CD8-positive, alpha-beta memory T cell (primary cell): ENCODE data around the gene IL24. TPM values are rescaled to one million over a fixed set of nuclear protein-coding genes. Genes with fewer than 3 reads are reported as not detected.
A peak's percentile ranks its signal among the peaks of the same experiment; 100 is the strongest.
"Not testable (repeated sequence)": the region's sequence is repeated elsewhere in the genome, so short reads cannot be mapped to it uniquely, and the experiment has no call there.

Source experiments
- CTCF ChIA-PET: fragments of 350-600 bp; sonication (Branson Sonifier 250); formaldehyde crosslinking; loops from one replicate; lab custom pipeline; 2021; ENCODE audit warnings: antibody characterized with exemption; lab: Charles Lee
- POLR2A ChIA-PET: fragments of 350-600 bp; sonication (Branson Sonifier 250); formaldehyde crosslinking; loops from one replicate; lab custom pipeline; 2021; ENCODE audit warnings: antibody characterized with exemption; lab: Charles Lee
- DNase-seq, 5 donors: peaks; one replicate each; pipeline versions ENCODE4 v3.0.0 to v3.0.0-alpha.2; 2020 to 2022; ENCODE audit warnings: mixed read lengths in 1 of 5
- H3K27ac ChIP-seq: one replicate; pipeline ENCODE4 v1.7.0; 2013; ENCODE audit warnings: low read depth, mild to moderate bottlenecking, low read length, moderate library complexity
- H3K27me3 ChIP-seq: 2 replicates; pipeline ENCODE4 v1.7.0; 2013; ENCODE audit warnings: low read length, mild to moderate bottlenecking; ENCODE audit not compliant: insufficient read depth, poor library complexity, severe bottlenecking
- H3K36me3 ChIP-seq: 2 replicates; pipeline ENCODE4 v1.7.0; 2013; ENCODE audit warnings: mild to moderate bottlenecking, low read length, moderate library complexity; ENCODE audit not compliant: insufficient read depth
- H3K4me1 ChIP-seq: 2 replicates; pipeline ENCODE4 v1.7.0; 2013; ENCODE audit warnings: mild to moderate bottlenecking, low read length, moderate library complexity; ENCODE audit not compliant: insufficient read depth
- H3K4me3 ChIP-seq: 2 replicates; pipeline ENCODE4 v1.7.0; 2013; ENCODE audit warnings: mild to moderate bottlenecking, low read length
- H3K9me3 ChIP-seq: 2 replicates; pipeline ENCODE4 v1.7.0; 2013; ENCODE audit warnings: mild to moderate bottlenecking, low read length
- H3K27ac Mint-ChIP-seq, 8 donors: one replicate each; pipeline ENCODE4 v1.8.0; 2020 to 2021; ENCODE audit warnings: mixed read lengths in 8 of 8, mild to moderate bottlenecking in 6 of 8, inconsistent platforms in 3 of 8, moderate library complexity in 3 of 8
- H3K27me3 Mint-ChIP-seq, 2 donors: one replicate each; pipeline ENCODE4 v1.8.0; 2020 to 2021; ENCODE audit warnings: mixed read lengths in 2 of 2, mild to moderate bottlenecking in 1 of 2, moderate library complexity in 1 of 2
- H3K36me3 Mint-ChIP-seq, 3 donors: one replicate each; pipeline ENCODE4 v1.8.0; 2020 to 2021; ENCODE audit warnings: mixed read lengths in 3 of 3, inconsistent platforms in 1 of 3, mild to moderate bottlenecking in 1 of 3
- H3K4me1 Mint-ChIP-seq, 3 donors: one replicate each; pipeline ENCODE4 v1.8.0; 2020 to 2021; ENCODE audit warnings: mixed read lengths in 3 of 3, inconsistent platforms in 1 of 3, mild to moderate bottlenecking in 1 of 3
- H3K4me3 Mint-ChIP-seq, 7 donors: one replicate each; pipeline ENCODE4 v1.8.0; 2020 to 2021; ENCODE audit warnings: mixed read lengths in 7 of 7, mild to moderate bottlenecking in 6 of 7, moderate library complexity in 4 of 7, inconsistent platforms in 2 of 7
- H3K9me3 Mint-ChIP-seq, 5 donors: one replicate each; pipeline ENCODE4 v1.8.0; 2020 to 2022; ENCODE audit warnings: mixed read lengths in 5 of 5, mild to moderate bottlenecking in 3 of 5, moderate library complexity in 2 of 5, inconsistent platforms in 1 of 5
- polyA plus RNA-seq: library from polyadenylated mRNA; unstranded; fragments of 300-500 nt; fragmentation: Illumina TruSeq; gene quantifications from one replicate; pipeline ENCODE4 v1.2.3, GENCODE V29; 2021
- total RNA-seq, 2 experiments: library from RNA; stranded (reverse); gene quantifications; one replicate each; pipeline ENCODE4 v1.2.3, GENCODE V29; 2021

Gene IL24, protein sequence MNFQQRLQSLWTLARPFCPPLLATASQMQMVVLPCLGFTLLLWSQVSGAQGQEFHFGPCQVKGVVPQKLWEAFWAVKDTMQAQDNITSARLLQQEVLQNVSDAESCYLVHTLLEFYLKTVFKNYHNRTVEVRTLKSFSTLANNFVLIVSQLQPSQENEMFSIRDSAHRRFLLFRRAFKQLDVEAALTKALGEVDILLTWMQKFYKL
- total RNA-seq: 1 to 10 TPM; 2.0 to 2.9 TPM
- 22.5 TPM for polyA plus RNA-seq

DNA sequence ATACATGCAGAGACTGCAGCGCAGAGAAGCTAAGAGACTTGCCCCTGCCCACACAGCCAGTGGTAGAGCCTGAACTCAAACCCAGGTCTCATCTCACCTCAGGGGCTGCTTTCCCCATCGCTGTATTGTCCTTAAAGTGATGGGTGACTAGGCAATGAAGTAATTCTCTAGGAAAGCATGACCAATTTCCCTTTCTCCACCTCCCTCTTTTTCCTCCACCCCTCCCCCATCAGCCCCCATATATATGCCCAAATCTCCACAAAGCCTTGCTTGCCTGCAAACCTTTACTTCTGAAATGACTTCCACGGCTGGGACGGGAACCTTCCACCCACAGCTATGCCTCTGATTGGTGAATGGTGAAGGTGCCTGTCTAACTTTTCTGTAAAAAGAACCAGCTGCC, at the start of gene IL24:
Gene IL24 (plus strand): TSS at position 269 of the 400 bp plus-strand sequence. CDS start 390 bp downstream, outside the sequence.
- no peak for DNase-seq
- ChIA-PET CTCF (interaction anchor here (0.8 to 2.3 kb wide), 3 partner anchors 13 to 32 kb away, joined by 3 to 8 read pairs (median 4); partner anchors contain the start of gene IL20), POLR2A (no interaction called here)
- Histone ChIP-seq H3K4me1 (peaks cover 15% of the 10 kb centered on the region), H3K27me3 (no peaks in the 10 kb centered on the region), H3K9me3 (no peaks in the 10 kb centered on the region), H3K36me3 (no peaks in the 10 kb centered on the region), H3K4me3 (no peak within 1 kb of the TSS), H3K27ac (no peak within 1 kb of the TSS)
- Mint-ChIP-seq H3K27ac (peak within 1 kb of the TSS in 4 of 8 donors; percentile 24 to 81 (median 49)), H3K36me3 (peaks cover 0 to 11% (median 2%) of the 10 kb centered on the region in 3 donors), H3K9me3 (no peaks in the 10 kb centered on the region), H3K4me1 (peaks cover 11 to 34% (median 23%) of the 10 kb centered on the region in 3 donors), H3K27me3 (peaks cover 0 to 5% of the 10 kb centered on the region in 2 donors), H3K4me3 (no peak within 1 kb of the TSS)

DNA sequence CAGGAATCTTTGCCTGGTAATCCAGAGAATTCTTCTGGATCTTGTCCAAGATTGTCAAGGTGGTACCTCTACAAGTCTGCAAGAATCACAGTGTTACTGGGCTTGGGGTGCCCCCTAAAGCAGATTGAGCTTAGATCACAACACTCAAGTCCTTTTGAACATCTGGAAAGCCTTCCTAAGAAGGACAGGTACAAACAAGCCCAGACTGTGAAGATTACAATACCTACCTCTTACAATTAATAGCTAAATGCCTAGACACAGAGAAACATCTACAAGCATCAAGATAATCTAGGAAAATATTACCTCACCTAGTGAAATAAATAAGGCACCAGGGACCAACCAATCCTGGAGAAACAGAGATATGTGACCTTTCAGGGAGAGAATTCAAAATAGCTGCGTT, 49.3 kb upstream of the IL24 start:
- peaks cover 0 to 8% (median 1%) of the 10 kb centered on the region in 3 donors for H3K36me3 Mint-ChIP-seq
- no peaks in the 10 kb centered on the region for H3K4me1 ChIP-seq
- H3K27ac ChIP-seq: no peak overlapping the region
- H3K4me1 Mint-ChIP-seq: no peaks in the 10 kb centered on the region
- H3K36me3 ChIP-seq: no peaks in the 10 kb centered on the region
- no peak for DNase-seq
- no peak overlapping the region for H3K4me3 ChIP-seq
- ChIA-PET POLR2A (no interaction called here), CTCF (interaction anchor here (1.0 kb wide), 1 partner anchor 113 kb away, joined by 3 read pairs; no protein-coding TSS in a partner anchor)
- no peaks in the 10 kb centered on the region for H3K9me3 Mint-ChIP-seq
- peaks cover 0 to 19% of the 10 kb centered on the region in 2 donors for H3K27me3 Mint-ChIP-seq
- no peak overlapping the region for H3K27ac Mint-ChIP-seq
- H3K27me3 ChIP-seq: no peaks in the 10 kb centered on the region
- H3K4me3 Mint-ChIP-seq: no peak overlapping the region
- H3K9me3 ChIP-seq: no peaks in the 10 kb centered on the region

DNA sequence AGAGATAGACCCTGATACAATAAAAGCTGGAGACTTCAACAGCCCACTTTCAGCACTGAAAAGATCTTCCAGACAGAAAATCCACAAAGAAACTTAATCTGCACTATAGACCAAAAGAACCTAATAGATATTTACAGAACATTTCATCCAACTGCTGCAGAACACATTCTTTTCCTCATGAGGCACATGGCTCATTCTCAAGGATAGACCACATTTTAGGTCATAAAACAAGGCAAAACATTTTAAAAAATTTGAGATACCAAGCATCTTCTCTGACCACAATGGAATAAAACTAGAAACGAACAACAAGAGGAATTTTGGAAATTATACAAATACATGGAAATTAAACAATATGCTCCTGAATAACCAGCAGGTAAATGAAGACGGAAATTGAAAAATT, 46.8 kb upstream of the IL24 start:
- Mint-ChIP-seq H3K36me3 (peaks cover 0 to 13% (median 1%) of the 10 kb centered on the region in 3 donors), H3K27me3 (peaks cover 0 to 19% of the 10 kb centered on the region in 2 donors), H3K4me3 (no peak overlapping the region), H3K4me1 (no peaks in the 10 kb centered on the region), H3K9me3 (no peaks in the 10 kb centered on the region), H3K27ac (no peak overlapping the region)
- H3K27me3 ChIP-seq: no peaks in the 10 kb centered on the region
- ChIA-PET POLR2A (no interaction called here), CTCF (no interaction called here)
- no peak for DNase-seq
- no peak overlapping the region for H3K27ac ChIP-seq
- no peaks in the 10 kb centered on the region for H3K9me3 ChIP-seq
- no peaks in the 10 kb centered on the region for H3K36me3 ChIP-seq
- H3K4me3 ChIP-seq: no peak overlapping the region
- H3K4me1 ChIP-seq: no peaks in the 10 kb centered on the region

DNA sequence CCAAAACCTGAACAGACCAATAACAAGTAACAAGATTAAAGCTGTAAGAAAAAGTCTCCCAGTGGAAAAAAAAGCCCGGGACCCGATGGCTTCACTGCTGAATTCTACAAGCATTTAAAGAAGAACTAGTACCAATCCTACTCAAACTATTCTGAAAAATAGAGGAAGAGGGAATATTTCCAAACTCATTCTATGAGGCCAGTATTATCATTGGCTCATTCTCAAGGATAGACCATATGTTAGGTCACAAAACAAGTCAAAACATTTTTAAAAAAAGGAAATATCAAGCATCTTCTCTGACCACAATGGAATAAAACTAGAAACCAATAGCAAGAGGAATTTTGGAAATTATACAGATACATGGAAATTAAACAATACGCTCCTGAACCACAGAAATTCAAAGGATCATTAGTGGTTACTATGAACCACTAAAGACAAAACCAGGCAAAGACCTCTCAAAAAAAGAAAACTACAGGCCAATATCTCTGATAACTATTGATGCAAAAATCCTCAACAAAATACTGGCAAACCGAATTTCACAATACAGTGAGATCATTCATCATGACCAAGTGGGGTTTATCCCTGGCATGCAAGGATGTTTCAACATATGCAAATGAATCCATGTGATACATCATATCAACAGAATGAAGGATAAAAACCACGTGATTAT, 45.8 kb upstream of the IL24 start:
- H3K36me3 ChIP-seq: no peaks in the 10 kb centered on the region

DNA sequence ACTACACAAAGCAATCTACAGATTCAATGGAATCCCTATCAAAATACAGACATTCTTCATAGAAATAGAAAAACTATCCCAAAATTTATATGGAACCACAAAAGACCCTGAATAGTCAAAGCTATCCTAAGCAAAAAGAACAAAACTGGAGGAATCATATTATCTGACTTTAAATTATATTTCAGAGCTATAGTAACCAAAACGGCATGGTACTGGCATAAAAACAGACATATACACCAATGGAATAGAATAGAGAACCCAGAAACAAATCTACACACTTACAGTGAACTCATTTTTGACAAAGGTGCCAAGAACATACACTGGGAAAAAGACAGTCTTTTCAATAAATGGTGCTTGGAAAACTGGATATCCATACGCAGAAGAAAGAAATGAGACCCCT, 44.6 kb upstream of the IL24 start:
- H3K27ac ChIP-seq, H3K9me3 Mint-ChIP-seq, POLR2A ChIA-PET, H3K4me3 ChIP-seq, H3K4me1 ChIP-seq, H3K36me3 ChIP-seq, H3K27ac Mint-ChIP-seq, H3K4me3 Mint-ChIP-seq, H3K27me3 ChIP-seq, H3K9me3 ChIP-seq, CTCF ChIA-PET, DNase-seq, H3K4me1 Mint-ChIP-seq: not testable (repeated sequence)
- H3K27me3 Mint-ChIP-seq: peaks cover 0 to 19% of the 10 kb centered on the region in 2 donors
- H3K36me3 Mint-ChIP-seq: peaks cover 0 to 13% (median 1%) of the 10 kb centered on the region in 3 donors

More for the DNA sequence above, 45.8 kb upstream of the IL24 start:
- no peak overlapping the region for H3K4me3 ChIP-seq
- H3K9me3 ChIP-seq: no peaks in the 10 kb centered on the region
- CTCF ChIA-PET: no interaction called here
- no peaks in the 10 kb centered on the region for H3K27me3 ChIP-seq
- POLR2A ChIA-PET: no interaction called here
- Mint-ChIP-seq H3K27me3 (peaks cover 0 to 19% of the 10 kb centered on the region in 2 donors), H3K36me3 (peaks cover 0 to 13% (median 1%) of the 10 kb centered on the region in 3 donors), H3K4me3 (no peak overlapping the region), H3K9me3 (no peaks in the 10 kb centered on the region), H3K4me1 (no peaks in the 10 kb centered on the region), H3K27ac (no peak overlapping the region)
- no peaks in the 10 kb centered on the region for H3K4me1 ChIP-seq
- H3K27ac ChIP-seq: no peak overlapping the region
- no peak for DNase-seq

DNA sequence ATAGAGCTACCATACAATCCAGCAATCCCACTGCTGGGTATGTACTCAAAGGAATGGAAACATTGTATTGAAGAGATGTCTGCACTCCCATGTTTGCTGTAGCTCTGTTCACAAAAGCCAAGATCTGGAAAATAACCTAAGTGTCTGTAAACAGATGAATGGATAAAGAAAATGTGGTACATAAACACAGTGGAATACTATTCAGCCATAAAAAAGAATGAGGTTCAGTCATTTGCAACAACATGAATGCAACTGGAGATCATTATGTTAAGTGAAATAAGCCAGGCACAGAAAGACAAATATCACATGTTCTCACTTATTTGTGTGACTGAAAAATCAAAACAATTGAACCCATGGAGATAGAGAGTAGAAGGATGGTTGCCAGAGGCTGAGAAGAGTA, 43.5 kb upstream of the IL24 start:
- peaks cover 0 to 13% (median 1%) of the 10 kb centered on the region in 3 donors for H3K36me3 Mint-ChIP-seq
- H3K4me3 Mint-ChIP-seq, H3K27me3 ChIP-seq, H3K27ac Mint-ChIP-seq, H3K4me1 ChIP-seq, H3K9me3 ChIP-seq, H3K27ac ChIP-seq, H3K36me3 ChIP-seq, H3K4me3 ChIP-seq, DNase-seq, H3K4me1 Mint-ChIP-seq, H3K9me3 Mint-ChIP-seq, POLR2A ChIA-PET: not testable (repeated sequence)
- CTCF ChIA-PET: interaction anchor here (1.7 kb wide), 1 partner anchor 88 kb away, joined by 3 read pairs; no protein-coding TSS in a partner anchor
- H3K27me3 Mint-ChIP-seq: peaks cover 0 to 13% of the 10 kb centered on the region in 2 donors

DNA sequence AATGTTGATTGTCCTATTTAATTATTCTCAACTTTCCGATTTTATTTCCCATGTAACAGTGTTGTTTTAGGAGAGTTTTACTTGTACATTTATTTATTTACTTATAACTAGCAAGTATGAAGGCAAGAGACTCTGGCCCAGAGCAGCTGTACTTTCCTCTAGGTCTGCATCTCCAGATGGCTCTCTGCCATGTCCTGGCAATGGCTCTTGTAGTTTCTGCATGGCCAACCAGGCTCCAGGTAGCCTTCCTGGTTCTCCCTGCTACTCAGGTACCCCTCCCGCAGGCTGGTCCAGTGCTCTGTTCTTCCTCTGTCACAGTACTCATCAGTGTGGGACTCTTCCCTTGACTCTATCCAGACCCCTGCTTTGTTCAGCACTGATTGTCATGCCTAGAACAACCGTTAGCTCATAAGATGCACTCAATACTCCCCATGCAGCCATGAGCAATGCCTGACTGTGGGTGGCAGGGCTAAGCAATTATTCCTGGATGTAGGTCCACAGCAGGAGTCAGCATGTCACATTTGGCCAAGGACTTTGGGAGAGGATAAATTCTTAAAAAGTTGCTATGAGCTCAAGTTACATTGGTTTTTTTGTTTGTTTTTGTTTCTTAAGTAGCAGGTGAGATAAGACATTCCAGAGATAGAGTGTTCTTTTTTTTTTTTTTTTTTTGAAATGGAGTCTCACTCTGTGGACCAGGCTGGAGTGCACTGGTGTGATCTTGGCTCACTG, 42.7 kb upstream of the IL24 start:
- H3K27me3 Mint-ChIP-seq: peaks cover 0 to 8% of the 10 kb centered on the region in 2 donors

More for the DNA sequence above, 42.7 kb upstream of the IL24 start:
- Histone ChIP-seq H3K4me1 (peaks cover 8% of the 10 kb centered on the region), H3K27ac (no peak overlapping the region), H3K27me3 (no peaks in the 10 kb centered on the region), H3K36me3 (no peaks in the 10 kb centered on the region), H3K9me3 (no peaks in the 10 kb centered on the region), H3K4me3 (no peak overlapping the region)
- H3K36me3 Mint-ChIP-seq: peaks cover 0 to 13% (median 1%) of the 10 kb centered on the region in 3 donors
- no peaks in the 10 kb centered on the region for H3K9me3 Mint-ChIP-seq
- CTCF ChIA-PET: interaction anchor here (0.8 to 1.7 kb wide), 2 partner anchors 87 to 128 kb away, joined by 3 read pairs; no protein-coding TSS in a partner anchor
- peak overlapping the region in 1 of 8 donors; percentile 7 for H3K27ac Mint-ChIP-seq
- POLR2A ChIA-PET: no interaction called here
- DNase-seq: no peak
- no peak overlapping the region for H3K4me3 Mint-ChIP-seq
- peaks cover 3 to 5% (median 3%) of the 10 kb centered on the region in 3 donors for H3K4me1 Mint-ChIP-seq
